GM19452 (cell line): Measurements from ENCODE around the gene IL19.
A peak's percentile ranks its signal among the peaks of the same experiment; 100 is the strongest.

ENCODE experiments used
- ATAC-seq: cut with Tn5 transposase; IDR thresholded peaks from one replicate; pipeline ENCODE4 v1.9.1; 2021; ENCODE audit not compliant: unreplicated experiment

The IL19 gene

DNA sequence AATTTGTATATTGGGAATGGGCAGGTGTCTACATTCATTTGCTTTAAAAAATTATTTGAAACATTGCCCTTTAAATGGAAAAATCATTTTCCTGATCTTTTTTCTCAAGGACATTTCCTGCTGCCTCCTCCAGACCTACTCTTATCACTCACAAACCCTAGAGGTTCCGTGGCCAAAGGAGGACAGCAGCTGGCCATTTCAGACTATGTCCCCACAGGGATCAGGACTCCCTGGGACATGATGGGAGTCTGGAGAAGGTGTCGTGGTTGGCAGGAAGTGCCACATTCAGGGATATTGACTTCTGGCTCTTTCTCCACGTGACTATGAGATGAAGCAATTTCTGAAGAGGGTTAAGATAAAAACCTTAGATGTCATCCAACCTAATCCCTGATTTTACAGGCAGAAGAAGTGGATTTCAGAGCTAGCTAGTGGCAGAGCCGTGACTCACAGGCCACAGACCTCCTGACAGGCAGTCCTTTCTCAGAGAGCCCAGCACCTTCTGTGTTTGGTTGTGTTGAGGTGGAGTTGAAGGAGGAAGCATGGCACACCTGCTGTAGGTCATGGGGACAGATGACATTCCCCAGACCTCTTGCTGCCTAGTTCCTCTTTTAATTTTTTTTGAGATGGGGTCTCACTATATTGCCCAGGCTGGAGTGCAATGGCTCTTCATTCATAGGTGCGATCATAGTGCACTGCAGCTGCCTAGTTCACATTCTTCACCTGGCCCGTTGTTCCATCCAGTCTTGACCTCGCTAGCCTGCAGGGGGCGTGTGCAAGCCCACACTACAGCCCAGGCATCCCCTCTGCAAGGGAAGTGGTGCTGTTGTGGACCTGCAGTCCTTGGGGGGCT is 27.2 kb downstream of the IL19 start:
- ATAC-seq: no peak

DNA sequence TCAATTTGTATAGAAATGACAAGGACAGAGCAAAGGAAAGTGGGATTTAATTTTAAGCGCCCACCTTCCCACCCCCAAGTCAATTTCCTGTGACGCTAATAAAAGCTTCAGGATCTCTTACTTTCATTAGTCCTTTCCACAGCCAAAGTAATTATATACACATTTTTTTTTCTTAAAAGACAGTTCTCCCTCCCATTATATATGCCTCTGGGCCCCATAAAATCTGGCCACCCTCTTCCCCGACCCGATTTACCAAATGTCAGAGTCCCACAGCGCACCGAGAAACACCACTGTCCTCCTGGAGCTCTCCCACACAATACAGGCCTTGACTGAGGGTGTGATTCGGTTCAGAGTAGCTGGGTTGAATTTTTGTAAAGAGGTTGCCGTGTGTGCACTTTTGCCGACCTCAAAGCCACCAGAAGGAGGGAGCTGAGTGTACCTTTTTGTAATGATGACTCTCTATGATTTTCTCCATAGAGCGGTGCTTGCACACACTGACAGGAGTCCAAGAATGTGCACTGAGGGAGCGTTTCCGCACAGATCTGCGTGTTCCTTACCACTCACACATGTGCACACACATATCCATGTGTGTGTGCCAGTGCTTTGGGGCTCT is 27.9 kb downstream of the IL19 start:
- ATAC-seq: no peak

DNA sequence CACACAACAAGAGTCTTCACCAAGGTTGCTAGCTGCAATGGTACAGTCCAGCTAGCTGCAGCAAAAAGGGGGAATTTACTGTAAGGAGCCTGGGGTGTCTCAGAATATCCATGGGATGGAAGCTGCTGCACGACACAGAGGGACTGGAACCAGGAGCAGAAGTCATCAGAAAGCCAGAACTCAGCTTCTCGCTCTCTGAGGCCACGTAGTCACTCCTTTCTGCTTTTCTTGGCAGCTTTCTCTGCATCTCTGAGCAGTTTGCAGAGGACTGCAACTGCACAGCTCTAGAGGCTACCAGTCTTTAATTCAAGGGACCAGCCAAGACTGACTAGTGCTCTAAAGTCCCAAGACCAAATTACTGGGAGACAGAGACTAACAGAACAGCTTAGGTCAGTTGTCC is 28.7 kb downstream of the IL19 start:
- ATAC-seq: no peak

DNA sequence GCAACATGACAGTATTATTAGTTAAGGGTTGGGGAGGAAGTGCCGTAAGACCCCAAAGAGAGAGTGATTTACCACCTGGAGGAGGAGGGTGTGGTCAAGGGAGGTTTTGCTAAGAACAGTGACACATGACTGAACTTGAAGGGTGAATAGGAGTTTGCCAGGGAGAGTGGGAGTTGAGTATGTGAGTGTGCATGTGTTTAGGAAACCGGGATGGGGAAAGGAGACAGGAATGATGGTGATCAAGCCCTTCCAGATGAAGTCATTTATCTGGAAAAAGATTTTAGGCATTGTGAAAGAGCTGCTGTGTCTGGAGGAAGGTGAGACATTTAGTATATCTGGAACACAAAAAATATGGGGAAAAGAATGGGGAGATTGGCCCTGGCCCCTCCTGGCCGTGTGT is 29.8 kb downstream of the IL19 start:
- no peak for ATAC-seq

DNA sequence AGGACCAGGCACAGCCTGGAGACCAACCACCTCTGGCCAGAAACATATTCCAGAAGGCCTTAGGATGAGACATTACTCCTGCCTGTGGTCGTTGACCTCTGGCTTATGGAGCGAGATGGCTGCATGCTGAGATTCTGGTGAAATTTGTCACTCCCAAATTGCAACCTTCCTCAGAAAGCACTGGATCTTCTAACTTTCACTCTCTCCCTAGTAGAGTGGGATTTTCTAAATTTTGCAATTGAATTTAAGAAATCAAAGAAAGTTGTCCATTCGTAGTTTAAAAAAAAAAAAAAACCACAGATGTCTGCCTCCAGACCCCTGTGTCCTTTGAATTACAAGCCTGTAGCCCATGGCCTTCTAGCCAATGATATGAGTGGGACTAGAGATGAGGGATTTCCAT is 30.3 kb downstream of the IL19 start:
- no peak for ATAC-seq

DNA sequence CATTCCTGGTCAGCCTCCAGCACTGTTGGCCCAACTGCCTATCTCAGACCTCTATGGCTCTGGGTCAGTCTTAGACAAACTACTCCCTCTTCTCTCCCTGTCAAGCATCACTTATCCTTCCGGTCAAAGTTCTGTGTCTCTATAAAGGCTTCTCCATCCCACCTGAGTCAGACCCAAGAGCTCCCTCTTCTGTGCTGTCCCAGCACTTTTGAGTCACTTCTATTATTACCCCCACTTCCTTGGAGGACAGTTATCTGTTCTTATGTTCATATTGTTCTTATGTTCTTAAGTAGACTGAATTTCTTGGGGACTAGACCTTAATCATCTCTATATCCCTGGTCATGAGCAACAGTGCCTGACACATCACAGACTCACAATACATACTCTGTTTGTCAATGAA is 30.9 kb downstream of the IL19 start:
- no peak for ATAC-seq

DNA sequence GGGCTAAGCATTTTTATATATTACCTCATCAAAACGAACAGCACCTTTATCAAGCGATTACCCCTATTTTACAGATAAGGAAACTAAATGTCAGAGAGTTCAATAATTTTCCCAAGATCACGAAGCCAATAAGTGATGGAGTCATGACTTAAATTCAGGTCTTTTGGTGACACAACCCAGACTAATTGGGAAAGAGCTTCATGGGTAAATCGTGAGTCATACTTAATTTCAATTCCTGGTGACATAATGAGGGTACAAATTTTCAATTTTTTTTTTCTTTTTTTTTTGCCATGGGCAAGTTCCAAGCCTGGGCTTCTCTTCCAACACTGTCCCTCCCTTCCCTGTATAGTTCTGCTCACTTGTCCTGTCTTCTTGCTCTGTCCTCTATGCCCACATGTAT is 31.8 kb downstream of the IL19 start:
- no peak for ATAC-seq

DNA sequence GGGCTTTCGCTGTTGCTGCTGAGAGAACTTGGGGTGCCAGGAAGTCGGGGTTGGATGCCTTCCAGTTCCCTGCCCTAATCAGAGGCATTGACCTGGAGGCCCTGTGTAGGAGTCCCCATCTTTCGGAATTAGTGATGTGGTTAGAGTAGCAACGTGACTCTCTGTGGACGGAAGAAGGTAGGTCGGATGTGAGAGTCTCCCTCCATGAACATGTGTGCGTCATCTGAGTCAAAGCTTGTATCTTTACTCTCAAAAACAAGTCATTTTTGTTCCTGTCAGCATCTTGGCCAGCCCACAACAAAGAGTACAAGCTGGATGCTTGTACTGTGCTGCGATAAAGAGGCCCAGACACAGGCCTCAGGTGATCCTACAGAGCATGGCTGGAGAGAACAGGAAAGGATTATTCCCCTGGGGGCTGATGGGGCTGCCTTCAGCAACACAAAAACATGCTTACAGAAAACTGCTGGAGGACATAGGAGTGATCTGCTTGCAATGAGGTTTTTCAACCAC is 32.7 kb downstream of the IL19 start:
- ATAC-seq: peak; percentile 98

DNA sequence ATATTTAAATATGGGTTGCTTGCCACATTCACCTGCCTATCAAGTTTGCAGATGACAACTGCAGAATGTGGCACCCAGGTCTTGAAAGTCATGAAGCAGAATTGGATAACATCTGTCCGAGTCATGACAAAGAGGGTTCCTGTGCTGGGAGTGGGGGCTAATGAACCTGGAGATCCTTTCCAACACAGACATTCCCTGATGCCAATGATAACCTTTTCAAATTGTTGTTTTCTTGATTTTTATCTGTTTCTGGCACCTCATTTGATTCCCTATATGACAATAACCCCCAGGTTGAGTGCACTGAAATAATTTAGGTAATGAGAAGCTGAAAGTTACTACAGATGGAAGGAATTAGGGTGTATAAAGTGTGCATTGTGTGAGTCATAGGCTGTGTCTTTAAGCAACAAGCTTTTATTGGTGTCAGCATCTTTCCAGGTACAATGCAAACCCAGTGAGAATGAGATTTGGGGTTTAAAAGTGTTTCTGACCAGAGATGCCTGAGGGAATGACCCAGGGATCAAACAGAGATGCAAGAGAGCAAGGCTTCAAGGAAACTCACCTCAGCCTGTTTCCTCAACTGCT is 33.7 kb downstream of the IL19 start:
- no peak for ATAC-seq

DNA sequence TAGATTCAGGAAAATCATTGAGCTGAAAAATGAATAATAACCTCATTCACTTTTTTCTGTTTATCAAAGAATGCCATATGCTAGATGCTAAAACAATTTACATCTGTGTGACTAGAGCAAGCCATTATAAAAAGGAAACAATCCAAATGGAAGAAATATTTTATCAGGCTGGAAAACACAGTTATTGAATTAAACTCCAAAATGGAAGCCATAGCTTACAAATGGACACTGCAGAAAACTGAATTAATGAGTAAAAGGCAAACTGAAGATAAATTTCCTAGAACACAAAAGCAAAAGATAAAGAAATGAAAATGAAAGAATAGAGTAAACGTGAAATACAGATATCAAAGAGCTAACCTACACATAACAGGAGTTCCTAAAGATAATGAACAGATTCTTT is 34.8 kb downstream of the IL19 start:
- no peak for ATAC-seq

DNA sequence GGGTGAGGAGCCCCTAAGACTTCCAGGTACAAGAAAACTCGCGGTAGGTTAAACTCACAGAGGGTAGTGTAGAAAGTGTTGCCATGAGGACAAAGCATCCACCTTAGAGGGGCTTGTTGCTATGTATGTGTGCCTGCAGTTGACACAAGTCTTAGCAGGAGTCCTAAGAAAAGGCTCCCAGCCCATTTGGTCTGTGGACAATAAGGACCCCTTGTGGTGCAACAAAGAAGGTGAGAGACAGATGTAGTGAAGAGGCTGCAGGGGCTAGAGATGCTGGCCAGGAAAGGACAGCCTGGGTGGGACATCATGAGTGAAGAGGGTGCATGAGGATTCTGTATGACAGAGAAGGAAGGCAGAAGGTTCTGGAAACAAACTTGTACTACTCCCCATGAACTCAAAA is 38.0 kb downstream of the IL19 start:
- ATAC-seq: no peak

DNA sequence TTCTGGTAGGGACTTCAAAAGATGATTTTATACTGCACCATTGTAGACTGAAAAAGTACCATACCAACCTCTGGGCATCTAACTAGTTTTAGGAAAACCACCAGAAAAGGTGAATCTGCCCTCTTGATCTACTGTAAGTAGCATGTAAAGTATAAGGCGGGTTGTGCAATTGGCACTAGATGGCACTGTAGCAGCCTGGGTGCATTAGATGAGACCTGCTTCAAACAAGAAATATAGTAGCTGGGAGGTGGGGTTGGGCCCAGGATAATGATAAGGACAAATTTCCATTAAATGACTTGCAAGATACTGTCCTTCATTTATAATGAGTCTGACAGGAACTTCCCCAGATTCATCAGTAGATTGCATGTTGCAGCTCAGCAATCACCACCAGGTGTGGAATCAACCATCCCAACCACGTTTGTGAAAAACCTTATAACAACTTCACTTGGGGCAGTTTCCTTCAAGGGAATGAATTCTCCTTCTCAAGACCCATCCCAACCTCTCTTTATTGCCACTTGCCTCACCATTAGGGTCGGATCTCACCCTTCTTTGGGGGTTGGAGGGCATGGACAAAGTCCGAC is 39.0 kb downstream of the IL19 start:
- ATAC-seq: no peak

DNA sequence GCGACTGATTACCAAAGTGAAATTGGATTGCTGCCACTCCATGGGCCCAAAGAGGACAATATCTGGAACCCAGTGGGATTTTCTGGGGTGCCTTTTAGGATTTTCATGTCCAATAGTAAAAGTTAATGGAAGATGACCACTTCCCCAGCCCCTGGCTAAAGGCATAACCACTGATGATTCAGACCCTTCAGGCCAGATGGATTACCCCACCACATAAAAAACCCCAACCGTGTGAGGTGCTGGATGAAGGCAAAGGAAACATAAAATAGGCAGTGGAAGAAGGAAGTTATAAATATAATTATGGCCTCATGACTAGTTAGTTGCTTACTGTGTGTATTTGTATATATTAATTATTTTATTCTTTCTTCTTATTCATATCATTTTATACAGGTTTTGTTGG is 41.9 kb downstream of the IL19 start:
- no peak for ATAC-seq

DNA sequence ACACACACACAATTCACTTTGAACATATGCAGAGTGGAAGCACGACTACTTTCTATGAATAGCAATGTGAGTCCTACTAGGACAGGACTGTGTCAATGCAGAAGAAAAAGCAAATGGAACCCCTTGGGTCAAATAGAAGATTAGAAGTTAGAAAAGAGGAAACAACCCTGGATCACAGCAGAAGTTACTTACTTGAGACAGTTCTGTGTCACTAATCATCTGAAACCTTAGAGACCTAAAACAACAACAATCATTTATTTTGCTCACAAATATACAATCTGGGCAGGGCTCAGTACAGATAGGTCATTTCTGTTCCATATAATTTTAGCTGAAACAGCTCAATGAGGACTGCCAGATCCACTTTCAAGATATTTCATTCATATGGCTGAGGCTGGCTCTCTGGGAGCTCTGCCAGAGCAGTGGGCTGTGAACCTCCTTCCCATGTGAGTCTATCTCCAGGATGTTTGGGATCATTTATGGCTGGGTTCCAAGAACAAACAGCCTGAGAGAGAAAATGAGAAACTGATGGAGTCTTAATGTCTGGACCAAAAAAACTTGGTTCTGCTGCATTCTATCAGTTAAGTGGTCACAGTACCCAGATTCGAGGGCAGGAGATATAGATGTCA is 44.3 kb downstream of the IL19 start:
- ATAC-seq: no peak

DNA sequence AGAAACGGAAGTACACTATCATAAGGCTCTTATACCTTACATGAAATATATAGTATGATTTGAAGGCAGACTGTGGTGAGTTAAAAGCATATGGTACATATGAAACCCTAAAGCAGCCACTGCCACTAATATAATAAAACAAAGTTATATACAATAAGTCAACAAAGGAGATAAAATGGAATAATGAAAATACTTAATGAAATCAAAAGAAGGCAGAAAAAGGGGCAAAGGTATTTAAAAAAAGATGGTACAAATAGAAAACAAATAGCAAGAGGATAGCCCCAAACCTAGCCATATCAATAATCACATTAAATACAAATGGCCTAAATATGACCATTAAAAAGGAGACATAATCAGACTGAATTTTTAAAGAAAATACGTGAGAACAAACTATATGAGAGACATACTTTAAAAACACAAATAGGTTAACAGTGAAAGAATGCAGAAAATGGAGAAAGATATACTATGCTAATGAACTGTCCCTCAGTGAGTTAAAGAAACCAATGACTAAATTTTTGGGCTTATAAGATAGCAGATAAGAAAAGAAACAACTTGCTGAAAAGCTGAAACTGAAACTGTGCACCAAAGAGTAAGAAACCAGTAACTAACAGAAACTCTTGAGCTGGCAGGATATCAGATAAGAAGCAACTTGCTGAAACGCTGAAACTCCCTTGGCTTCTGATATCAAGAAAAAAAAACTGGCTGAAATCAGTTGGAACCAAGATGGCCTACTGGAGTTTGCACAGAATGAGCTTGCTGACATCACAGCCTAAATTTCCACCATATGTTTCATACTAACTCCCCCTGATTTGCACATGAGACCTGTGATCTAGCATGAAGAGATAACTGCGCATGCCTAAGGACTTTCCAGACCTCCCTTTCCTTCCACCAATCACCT is 46.1 kb downstream of the IL19 start:
- ATAC-seq: peak; percentile 67

DNA sequence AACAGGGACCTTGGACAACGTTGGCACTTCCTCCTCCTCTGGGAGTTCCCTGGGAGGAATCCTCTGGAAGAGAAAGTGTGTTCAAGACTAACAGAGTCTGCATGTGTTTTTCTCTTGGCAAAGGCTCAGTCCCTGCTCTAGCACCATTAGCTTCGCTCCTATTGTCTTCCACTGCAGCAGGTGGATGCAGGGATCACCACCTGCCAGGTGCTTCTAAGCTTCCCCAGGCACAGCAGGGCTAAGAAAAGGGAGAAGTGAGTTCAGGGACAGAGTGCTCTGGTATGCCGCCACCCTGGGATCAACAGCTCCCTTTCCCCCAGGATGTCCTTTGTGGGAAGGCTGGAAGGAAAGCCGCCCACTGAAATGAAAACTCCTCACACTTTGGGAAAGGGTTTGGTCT is 50.9 kb downstream of the IL19 start:
- no peak for ATAC-seq

DNA sequence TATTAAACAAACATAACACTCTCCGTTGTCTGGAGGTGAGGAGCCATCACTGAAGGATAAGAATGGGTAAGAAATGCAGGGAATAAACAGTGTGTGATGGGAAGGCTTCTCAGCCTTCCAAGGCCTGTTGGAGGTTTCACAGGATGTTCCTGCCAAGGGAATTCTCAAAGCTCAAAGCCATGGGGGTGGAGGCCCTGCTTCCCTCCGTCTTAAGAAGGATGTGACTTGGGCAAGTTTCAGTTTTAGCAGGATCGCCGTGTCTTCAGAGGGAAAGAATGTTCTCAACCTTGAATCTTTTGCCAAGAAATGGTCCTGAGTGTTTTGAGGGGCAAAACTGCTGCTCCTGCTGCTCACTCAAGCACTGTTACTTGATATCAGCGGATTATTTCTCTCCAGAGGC is 53.2 kb downstream of the IL19 start:
- no peak for ATAC-seq

DNA sequence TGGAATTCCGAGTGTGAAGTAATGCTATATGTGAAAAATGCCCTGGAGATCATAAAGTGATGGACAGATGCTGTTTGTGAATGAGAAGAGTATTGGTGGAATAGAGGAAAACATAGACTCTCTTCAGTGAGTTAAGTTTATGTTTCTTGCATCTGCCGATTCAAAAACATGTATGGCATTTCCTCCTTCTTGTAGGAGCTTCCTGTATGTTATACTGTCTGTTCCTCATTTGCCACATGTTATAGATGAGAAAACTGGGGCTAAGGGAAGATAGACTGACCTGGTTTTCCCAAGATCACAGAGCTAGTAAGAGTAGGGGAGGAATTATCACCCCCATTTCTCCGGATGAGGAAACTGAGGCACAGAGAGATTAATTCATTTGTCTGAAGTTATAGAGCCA is 53.8 kb downstream of the IL19 start:
- no peak for ATAC-seq

DNA sequence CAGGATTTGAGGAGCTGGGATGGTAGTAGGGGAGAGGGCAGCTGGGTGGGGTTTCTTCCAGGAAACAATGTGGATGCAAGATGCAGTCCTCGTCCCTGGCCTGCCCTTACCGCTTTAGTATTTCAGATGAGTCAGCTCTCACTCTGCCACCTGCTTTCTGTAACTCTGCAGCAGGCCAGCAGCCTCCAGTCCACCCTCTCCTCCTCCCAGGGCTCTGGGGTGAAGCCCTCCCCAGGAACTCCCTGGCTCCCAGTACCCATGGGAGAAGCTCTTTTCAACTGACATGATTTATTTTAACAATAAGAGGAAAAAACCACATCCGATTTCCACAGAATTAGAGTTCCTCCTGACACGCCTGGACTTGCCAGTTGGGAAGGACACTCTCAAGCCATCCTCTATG is 55.8 kb downstream of the IL19 start:
- no peak for ATAC-seq

DNA sequence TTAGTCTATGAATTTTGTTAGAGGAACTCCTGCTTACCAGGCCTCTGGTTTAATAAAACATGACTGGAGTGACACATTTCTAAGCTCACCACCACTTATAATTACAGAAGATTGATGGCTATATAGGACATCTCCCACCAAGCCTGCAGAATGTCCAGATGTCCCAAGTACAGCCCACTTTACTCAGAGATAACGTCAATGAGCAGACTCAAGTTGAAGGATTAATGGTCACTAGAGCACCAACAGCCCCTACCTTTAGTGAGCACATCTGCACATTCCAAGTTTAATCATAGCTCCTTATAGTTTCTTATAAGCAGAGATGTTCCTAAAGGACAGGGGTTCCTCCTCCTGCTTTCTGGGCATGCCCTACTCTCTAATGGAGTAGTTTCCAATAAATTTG is 57.5 kb downstream of the IL19 start:
- no peak for ATAC-seq
